B cell (primary cell): ENCODE data around the gene METTL27. TPM values are rescaled to one million over a fixed set of nuclear protein-coding genes. Genes with fewer than 3 reads are reported as not detected.

Experiments used
- ATAC-seq: fragments of 200-7000 bp; cut with Tn5 transposase; one replicate; pipeline ENCODE4 v1.10.0; 2021; ENCODE audit warnings: low read depth, mild to moderate bottlenecking, moderate number of reproducible peaks, moderate library complexity
- CTCF ChIA-PET: fragments of 350-600 bp; sonication (Branson Sonifier 250); formaldehyde crosslinking; loops from one replicate; lab custom pipeline; 2021; ENCODE audit warnings: antibody characterized with exemption, inconsistent platforms; lab: Charles Lee
- POLR2A ChIA-PET: fragments of 350-600 bp; sonication (Branson Sonifier 250); formaldehyde crosslinking; loops from one replicate; lab custom pipeline; 2021; ENCODE audit warnings: antibody characterized with exemption; lab: Charles Lee
- DNase-seq: peaks from one replicate; pipeline ENCODE4 v3.0.0; 2013
- H2AFZ ChIP-seq: 2 replicates; pipeline ENCODE4 v1.6.1; 2012; ENCODE audit warnings: mild to moderate bottlenecking, low read depth, low read length; ENCODE audit not compliant: insufficient read depth, poor library complexity, severe bottlenecking
- H3K27ac ChIP-seq, 2 donors: 1 replicate in 1 of 2; 2 replicates in 1 of 2; pipeline ENCODE4 v1.5.1; 2012 to 2013; ENCODE audit warnings: low read length in 2 of 2, mild to moderate bottlenecking in 2 of 2, moderate library complexity in 1 of 2
- H3K27me3 ChIP-seq, 4 experiments: fragments of 200-600 bp in 1 of 4; sonication (generic) in 1 of 4; replicated peaks in 1 of 4; 1 replicate in 2 of 4; 2 replicates in 2 of 4; pipeline versions ENCODE4 v1.6.1 to v1.7.0; 2013 to 2016; ENCODE audit warnings: low read length in 3 of 4, mild to moderate bottlenecking in 2 of 4, mixed read lengths in 1 of 4, moderate library complexity in 1 of 4; ENCODE audit not compliant: insufficient read depth in 4 of 4, control insufficient read depth in 3 of 4; ENCODE audit errors: control extremely low read depth in 1 of 4
- H3K36me3 ChIP-seq, 2 experiments: replicated peaks in 1 of 2; 1 replicate in 1 of 2; 2 replicates in 1 of 2; pipeline versions ENCODE4 v1.6.1 to v1.7.1; 2013; ENCODE audit warnings: low read length in 1 of 2; ENCODE audit not compliant: insufficient read depth in 2 of 2, control insufficient read depth in 1 of 2; ENCODE audit errors: control extremely low read depth in 1 of 2, extremely low read depth in 1 of 2
- H3K4me1 ChIP-seq, 2 donors: fragments of 200-600 bp in 1 of 2; sonication (generic) in 1 of 2; 1 replicate in 1 of 2; 2 replicates in 1 of 2; pipeline versions ENCODE4 v1.5.1 to v1.6.1; 2013 to 2017; ENCODE audit warnings: low read length in 2 of 2; ENCODE audit not compliant: control insufficient read depth in 2 of 2, insufficient read depth in 2 of 2
- H3K4me2 ChIP-seq: replicated peaks from 2 replicates; pipeline ENCODE3; 2012; ENCODE audit warnings: mild to moderate bottlenecking, low read depth, low read length; ENCODE audit not compliant: poor library complexity, severe bottlenecking
- H3K4me3 ChIP-seq, 5 experiments: fragments of 200-600 bp in 1 of 5; sonication (generic) in 1 of 5; 1 replicate in 3 of 5; 2 replicates in 2 of 5; pipeline versions ENCODE4 v1.5.1 to v1.7.0; 2011 to 2016; ENCODE audit warnings: low read length in 4 of 5, mild to moderate bottlenecking in 4 of 5, low read depth in 2 of 5, control low read depth in 1 of 5, moderate library complexity in 1 of 5; ENCODE audit not compliant: insufficient read depth in 1 of 5; ENCODE audit errors: control extremely low read depth in 1 of 5, extremely low read depth in 1 of 5
- H3K79me2 ChIP-seq: fragments of 200-600 bp; sonication (generic); one replicate; pipeline ENCODE4 v1.6.0; 2016; ENCODE audit warnings: low read length; ENCODE audit not compliant: control insufficient read depth, insufficient read depth
- H3K9ac ChIP-seq: fragments of 200-600 bp; sonication (generic); 2 replicates; pipeline ENCODE4 v1.6.1; 2017; ENCODE audit warnings: mild to moderate bottlenecking, low read length, moderate library complexity
- H3K9me3 ChIP-seq, 3 donors: one replicate each; pipeline versions ENCODE4 v1.6.1 to v1.7.1; 2013; ENCODE audit warnings: low read length in 2 of 3; ENCODE audit not compliant: control insufficient read depth in 2 of 3, insufficient read depth in 1 of 3; ENCODE audit errors: control extremely low read depth in 1 of 3
- H4K20me1 ChIP-seq: 2 replicates; pipeline ENCODE4 v1.6.0; 2012; ENCODE audit warnings: mild to moderate bottlenecking, low read length; ENCODE audit not compliant: insufficient read depth, control insufficient read depth, poor library complexity, severe bottlenecking
- H3K27ac Mint-ChIP-seq: one replicate; pipeline ENCODE4 v1.8.0; 2021; ENCODE audit warnings: mixed read lengths
- H3K27me3 Mint-ChIP-seq: one replicate; pipeline ENCODE4 v1.8.0; 2021; ENCODE audit warnings: mixed read lengths
- H3K4me1 Mint-ChIP-seq: one replicate; pipeline ENCODE4 v1.8.0; 2021; ENCODE audit warnings: mixed read lengths
- H3K4me3 Mint-ChIP-seq: one replicate; pipeline ENCODE4 v1.8.0; 2021; ENCODE audit warnings: mixed read lengths
- H3K9me3 Mint-ChIP-seq: one replicate; pipeline ENCODE4 v1.8.0; 2022; ENCODE audit warnings: mixed read lengths; ENCODE audit not compliant: insufficient read depth
- CTCF ChIP-seq: fragments of 200-600 bp; IDR thresholded peaks from one replicate; pipeline ENCODE4 v1.8.0; 2022; ENCODE audit warnings: antibody characterized with exemption, mild to moderate bottlenecking
- EZH2 ChIP-seq: IDR thresholded peaks from 2 replicates; pipeline ENCODE4 v1.6.1; 2012; ENCODE audit warnings: borderline replicate concordance, low read depth, mild to moderate bottlenecking, moderate library complexity, low read length; ENCODE audit not compliant: insufficient read depth, poor library complexity, severe bottlenecking
- WGBS: methylation state at CpG from one replicate; pipeline ENCODE4 v1.1.5; 2013; ENCODE audit warnings: missing lambda C conversion rate; ENCODE audit not compliant: insufficient coverage; 5-methylcytosine and 5-hydroxymethylcytosine counted together
- intact Hi-C: fragments of 100-400 bp; cut with micrococcal nuclease; formaldehyde crosslinking; loops from one replicate; pipeline ENCODE4 v1.10.0; 2022
- polyA plus RNA-seq: library from polyadenylated mRNA; depleted of rRNA; stranded (reverse); fragments of >200 nt; gene quantifications from 2 replicates; pipeline ENCODE4 v1.2.3, GENCODE V29; 2012
- total RNA-seq, 2 donors: library from RNA; stranded (reverse); fragments of 120-200 nt in 1 of 2; gene quantifications; 1 replicate in 1 of 2; 2 replicates in 1 of 2; pipeline versions ENCODE4 v1.2.3 to v1.2.4, GENCODE V29; 2013 to 2022

The METTL27 gene
- total and polyA plus RNA-seq, 2 donors (not counting 1 experiment from before 2014, with no cell fraction given) = 0.37 to 1.5 TPM

- Histone ChIP-seq H3K4me1 (peaks cover 5 to 6% of the 10 kb centered on the region in 2 donors), H3K4me2 (no peak overlapping the region), H3K36me3 (no peaks in the 10 kb centered on the region), H3K79me2 (no peaks in the 10 kb centered on the region), H3K27me3 (no peaks in the 10 kb centered on the region), H2AFZ (no peak overlapping the region), H3K9me3 (no peaks in the 10 kb centered on the region), H3K9ac (no peak overlapping the region), H3K27ac (no peak overlapping the region), H3K4me3 (no peak overlapping the region), H4K20me1 (no peaks in the 10 kb centered on the region)
- Mint-ChIP-seq H3K9me3 (no peaks in the 10 kb centered on the region), H3K4me3 (no peak overlapping the region), H3K27me3 (no peaks in the 10 kb centered on the region), H3K27ac (no peak overlapping the region), H3K4me1 (peaks cover 12% of the 10 kb centered on the region)
- POLR2A ChIA-PET = no interaction called here
- ATAC-seq (no peak), DNase-seq (no peak)
- intact Hi-C loops = no loop called here
- CTCF ChIA-PET = no interaction called here
- 96% methylated on average over 4 of the region's 13 CpGs for WGBS
- TF ChIP-seq CTCF = no peak
- TF ChIP-seq EZH2 = no peak
Observed at GRCh38 chr7:73832806-73833205, 9.5 kb downstream of the METTL27 start.

- Histone ChIP-seq H3K9me3 (no peaks in the 10 kb centered on the region), H4K20me1 (no peaks in the 10 kb centered on the region), H2AFZ (no peak overlapping the region), H3K4me1 (peaks cover 12 to 14% of the 10 kb centered on the region in 2 donors), H3K4me3 (no peak overlapping the region), H3K36me3 (no peaks in the 10 kb centered on the region), H3K27ac (no peak overlapping the region), H3K9ac (no peak overlapping the region), H3K4me2 (no peak overlapping the region), H3K79me2 (no peaks in the 10 kb centered on the region), H3K27me3 (no peaks in the 10 kb centered on the region)
- DNase-seq = no peak
- H3K4me1 Mint-ChIP-seq = peaks cover 19% of the 10 kb centered on the region
- no peak overlapping the region for H3K4me3 Mint-ChIP-seq
- intact Hi-C loops = no loop called here
- no peaks in the 10 kb centered on the region for H3K9me3 Mint-ChIP-seq
- H3K27ac Mint-ChIP-seq = no peak overlapping the region
- ATAC-seq = no peak
- POLR2A ChIA-PET = no interaction called here
- H3K27me3 Mint-ChIP-seq = no peaks in the 10 kb centered on the region
- TF ChIP-seq CTCF (no peak), EZH2 (no peak)
- CTCF ChIA-PET = no interaction called here
- WGBS = 89% methylated on average over 6 of the region's 16 CpGs
Observed at GRCh38 chr7:73831834-73832651, 10.3 kb downstream of the METTL27 start.
